OCI-LY7 (cell line): ENCODE measurements around the gene EPS8L3.

Experiments used
- EZH2phosphoT487 ChIP-seq: fragments of 200-600 bp; sonication (generic); IDR thresholded peaks from 2 replicates; pipeline ENCODE4 v1.6.1; 2018; ENCODE audit warnings: low read depth, borderline replicate concordance, mild to moderate bottlenecking, mixed run types, antibody characterized with exemption, low read length, moderate library complexity, mixed read lengths
- TF ChIP-seq, protein P1 (sequence below): fragments of 200-600 bp; sonication (generic); conservative IDR thresholded peaks from 2 replicates; pipeline ENCODE4 v1.5.1; 2014; ENCODE audit warnings: mild to moderate bottlenecking, antibody characterized with exemption, low read length, moderate library complexity, mixed read lengths

DNA sequence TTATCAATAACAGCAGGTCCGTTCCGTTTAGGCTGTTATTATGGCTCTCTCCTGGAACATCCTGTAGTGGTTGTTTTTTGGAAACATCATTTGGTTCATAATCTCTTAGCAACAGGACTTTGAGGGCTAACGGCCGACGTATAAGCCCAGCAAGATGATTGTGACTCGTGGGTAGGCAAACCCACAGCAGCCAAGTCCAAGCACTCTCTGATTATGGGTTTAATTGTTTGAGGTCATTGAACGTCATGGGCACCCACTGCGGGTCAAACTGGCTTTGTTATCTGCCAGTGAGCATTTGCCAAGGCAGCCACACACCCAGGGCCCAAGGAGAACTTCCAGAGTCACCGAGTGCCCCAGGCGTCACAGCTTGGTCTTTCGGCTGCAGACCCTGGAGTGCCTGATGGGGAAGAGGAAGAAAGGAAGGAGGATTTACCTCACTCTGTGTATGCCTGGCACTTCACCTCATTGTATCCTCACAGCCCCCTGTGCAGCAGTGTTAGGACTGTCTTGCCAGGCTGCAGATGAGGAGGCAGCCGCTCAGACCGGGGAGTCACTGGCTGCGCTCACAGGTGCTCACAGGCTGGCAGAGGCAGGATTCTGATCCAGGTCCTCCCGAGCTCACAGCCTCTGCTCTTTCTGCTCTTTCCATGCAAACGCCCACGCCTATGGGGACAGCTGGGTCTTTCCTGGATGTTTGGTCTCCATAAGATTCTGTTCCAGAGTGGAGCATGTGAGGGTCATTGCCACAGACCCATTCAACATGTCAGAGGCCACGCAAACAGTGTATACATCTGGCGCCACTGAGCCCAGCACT is 30.8 kb upstream of the EPS8L3 start:
- TF ChIP-seq, protein P1, sequence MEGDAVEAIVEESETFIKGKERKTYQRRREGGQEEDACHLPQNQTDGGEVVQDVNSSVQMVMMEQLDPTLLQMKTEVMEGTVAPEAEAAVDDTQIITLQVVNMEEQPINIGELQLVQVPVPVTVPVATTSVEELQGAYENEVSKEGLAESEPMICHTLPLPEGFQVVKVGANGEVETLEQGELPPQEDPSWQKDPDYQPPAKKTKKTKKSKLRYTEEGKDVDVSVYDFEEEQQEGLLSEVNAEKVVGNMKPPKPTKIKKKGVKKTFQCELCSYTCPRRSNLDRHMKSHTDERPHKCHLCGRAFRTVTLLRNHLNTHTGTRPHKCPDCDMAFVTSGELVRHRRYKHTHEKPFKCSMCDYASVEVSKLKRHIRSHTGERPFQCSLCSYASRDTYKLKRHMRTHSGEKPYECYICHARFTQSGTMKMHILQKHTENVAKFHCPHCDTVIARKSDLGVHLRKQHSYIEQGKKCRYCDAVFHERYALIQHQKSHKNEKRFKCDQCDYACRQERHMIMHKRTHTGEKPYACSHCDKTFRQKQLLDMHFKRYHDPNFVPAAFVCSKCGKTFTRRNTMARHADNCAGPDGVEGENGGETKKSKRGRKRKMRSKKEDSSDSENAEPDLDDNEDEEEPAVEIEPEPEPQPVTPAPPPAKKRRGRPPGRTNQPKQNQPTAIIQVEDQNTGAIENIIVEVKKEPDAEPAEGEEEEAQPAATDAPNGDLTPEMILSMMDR = no peak
- TF ChIP-seq EZH2phosphoT487 = no peak
